OCI-LY1 (cell line): ENCODE measurements around the gene STPG1.
A peak's percentile ranks its signal among the peaks of the same experiment; 100 is the strongest.

Experiments
- EZH2 ChIP-seq: fragments of 200-600 bp; sonication (generic), shearing (Covaris generic); IDR thresholded peaks from 2 replicates; pipeline ENCODE4 v1.8.0; 2017; ENCODE audit warnings: borderline replicate concordance, mixed run types, mild to moderate bottlenecking, antibody characterized with exemption, low read length, moderate library complexity, mixed read lengths
- TF ChIP-seq, protein P1 (sequence below): fragments of 200-600 bp; sonication (generic), shearing (Covaris generic); IDR thresholded peaks from 2 replicates; pipeline ENCODE4 v1.5.1; 2017; ENCODE audit warnings: mild to moderate bottlenecking, antibody characterized with exemption, low read length, moderate library complexity, mixed read lengths

- TF ChIP-seq, protein P1, sequence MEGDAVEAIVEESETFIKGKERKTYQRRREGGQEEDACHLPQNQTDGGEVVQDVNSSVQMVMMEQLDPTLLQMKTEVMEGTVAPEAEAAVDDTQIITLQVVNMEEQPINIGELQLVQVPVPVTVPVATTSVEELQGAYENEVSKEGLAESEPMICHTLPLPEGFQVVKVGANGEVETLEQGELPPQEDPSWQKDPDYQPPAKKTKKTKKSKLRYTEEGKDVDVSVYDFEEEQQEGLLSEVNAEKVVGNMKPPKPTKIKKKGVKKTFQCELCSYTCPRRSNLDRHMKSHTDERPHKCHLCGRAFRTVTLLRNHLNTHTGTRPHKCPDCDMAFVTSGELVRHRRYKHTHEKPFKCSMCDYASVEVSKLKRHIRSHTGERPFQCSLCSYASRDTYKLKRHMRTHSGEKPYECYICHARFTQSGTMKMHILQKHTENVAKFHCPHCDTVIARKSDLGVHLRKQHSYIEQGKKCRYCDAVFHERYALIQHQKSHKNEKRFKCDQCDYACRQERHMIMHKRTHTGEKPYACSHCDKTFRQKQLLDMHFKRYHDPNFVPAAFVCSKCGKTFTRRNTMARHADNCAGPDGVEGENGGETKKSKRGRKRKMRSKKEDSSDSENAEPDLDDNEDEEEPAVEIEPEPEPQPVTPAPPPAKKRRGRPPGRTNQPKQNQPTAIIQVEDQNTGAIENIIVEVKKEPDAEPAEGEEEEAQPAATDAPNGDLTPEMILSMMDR = peak; percentile 69
- no peak for TF ChIP-seq EZH2
Measured at GRCh38 chr1:24385160-24385940, 28.2 kb downstream of the STPG1 start.
